ENCODE measurements around the gene ELOVL7. TPM values are rescaled to one million over a fixed set of nuclear protein-coding genes. Genes with fewer than 3 reads are reported as not detected.

The ELOVL7 gene
- total RNA-seq, 4 donors from 2014 or later: 1.2 to 7.0 (median 5.3) TPM

- intact Hi-C loops (cut with DNase I): no loop called here
- Histone ChIP-seq H3K36me3 (no peaks in the 10 kb centered on the region), H3K9me3 (no peaks in the 10 kb centered on the region), H3K27ac (replicated peaks in 1 of 4) (no peak overlapping the region), H3K4me3 (no peak overlapping the region), H3K27me3 (no peaks in the 10 kb centered on the region), H3K4me1 (no peaks in the 10 kb centered on the region)
- DNase-seq (ENCODE audit: extremely low spot score): no peak
- TF ChIP-seq EP300 (IDR thresholded peaks at IDR 0.05) (no peak), POLR2AphosphoS5 (IDR thresholded peaks at IDR 0.05) (no peak), POLR2A (IDR thresholded peaks at IDR 0.05; ENCODE audit: low read depth) (no peak), CTCF (IDR thresholded peaks at IDR 0.05) (no peak)
Observed at GRCh38 chr5:60851626-60852025, 7.6 kb upstream of the ELOVL7 start.

- H3K27ac ChIP-seq (replicated peaks in 1 of 4): no peak overlapping the region
- no peak for TF ChIP-seq POLR2A (IDR thresholded peaks at IDR 0.05; ENCODE audit: low read depth)
- TF ChIP-seq EP300 (IDR thresholded peaks at IDR 0.05): no peak
- no peak for TF ChIP-seq POLR2AphosphoS5 (IDR thresholded peaks at IDR 0.05)
- no peak for TF ChIP-seq CTCF (IDR thresholded peaks at IDR 0.05)
- no peak overlapping the region for H3K4me3 ChIP-seq
- H3K4me1 ChIP-seq: peaks cover 4 to 22% (median 17%) of the 10 kb centered on the region in 4 donors
- H3K9me3 ChIP-seq: no peaks in the 10 kb centered on the region
- no peaks in the 10 kb centered on the region for H3K36me3 ChIP-seq
- intact Hi-C loops (cut with DNase I): no loop called here
- no peak for DNase-seq (ENCODE audit: extremely low spot score)
- peaks cover 0 to 37% (median 3%) of the 10 kb centered on the region in 4 donors for H3K27me3 ChIP-seq
- WGBS: 95% methylated on average over 1 of the region's 1 CpG
Observed at GRCh38 chr5:60846298-60846697, 2.2 kb upstream of the ELOVL7 start.

- peak overlapping the region; percentile 63 to 75 (median 68) for H3K4me3 ChIP-seq
- peak overlapping the region; percentile 44 to 63 (median 52) for H3K27ac ChIP-seq (replicated peaks in 1 of 4)
- intact Hi-C loops (cut with DNase I): no loop called here
- H3K27me3 ChIP-seq: peaks cover 0 to 52% (median 3%) of the 10 kb centered on the region in 4 donors
- DNase-seq (ENCODE audit: extremely low spot score): no peak
- H3K36me3 ChIP-seq: no peaks in the 10 kb centered on the region
- no peaks in the 10 kb centered on the region for H3K9me3 ChIP-seq
- H3K4me1 ChIP-seq: peaks cover 4 to 22% (median 17%) of the 10 kb centered on the region in 4 donors
- 0% methylated on average over 14 of the region's 49 CpGs for WGBS
- TF ChIP-seq POLR2AphosphoS5 (IDR thresholded peaks at IDR 0.05): no peak
- TF ChIP-seq CTCF (IDR thresholded peaks at IDR 0.05): no peak
- TF ChIP-seq EP300 (IDR thresholded peaks at IDR 0.05): no peak
- no peak for TF ChIP-seq POLR2A (IDR thresholded peaks at IDR 0.05; ENCODE audit: low read depth)
Observed at GRCh38 chr5:60843386-60843935, 608 bp downstream of the ELOVL7 start.

- 8% methylated on average over 26 of the region's 26 CpGs for WGBS
- peaks cover 4 to 22% (median 17%) of the 10 kb centered on the region in 4 donors for H3K4me1 ChIP-seq
- peak overlapping the region in 2 of 4 donors; percentile 50 to 63 for H3K27ac ChIP-seq (replicated peaks in 1 of 4)
- peak overlapping the region; percentile 63 to 75 (median 68) for H3K4me3 ChIP-seq
- peaks cover 0 to 53% (median 3%) of the 10 kb centered on the region in 4 donors for H3K27me3 ChIP-seq
- intact Hi-C loops (cut with DNase I): no loop called here
- H3K9me3 ChIP-seq: no peaks in the 10 kb centered on the region
- no peak for DNase-seq (ENCODE audit: extremely low spot score)
- H3K36me3 ChIP-seq: no peaks in the 10 kb centered on the region
- TF ChIP-seq POLR2AphosphoS5 (IDR thresholded peaks at IDR 0.05) (no peak), CTCF (IDR thresholded peaks at IDR 0.05) (no peak), POLR2A (IDR thresholded peaks at IDR 0.05; ENCODE audit: low read depth) (no peak), EP300 (IDR thresholded peaks at IDR 0.05) (no peak)
Observed at GRCh38 chr5:60842871-60843385, 1.1 kb downstream of the ELOVL7 start.

Measured in esophagus muscularis mucosa (tissue), 4 donors.